ENCODE results near the gene UTP3. TPM values are rescaled to one million over a fixed set of nuclear protein-coding genes. Genes with fewer than 3 reads are reported as not detected.
"Not testable (repeated sequence)": the region's sequence is repeated elsewhere in the genome, so short reads cannot be mapped to it uniquely, and the experiment has no call there.

Gene UTP3
- total and polyA plus RNA-seq, 12 donors = 14.9 to 51.1 (median 32.3) TPM

DNA sequence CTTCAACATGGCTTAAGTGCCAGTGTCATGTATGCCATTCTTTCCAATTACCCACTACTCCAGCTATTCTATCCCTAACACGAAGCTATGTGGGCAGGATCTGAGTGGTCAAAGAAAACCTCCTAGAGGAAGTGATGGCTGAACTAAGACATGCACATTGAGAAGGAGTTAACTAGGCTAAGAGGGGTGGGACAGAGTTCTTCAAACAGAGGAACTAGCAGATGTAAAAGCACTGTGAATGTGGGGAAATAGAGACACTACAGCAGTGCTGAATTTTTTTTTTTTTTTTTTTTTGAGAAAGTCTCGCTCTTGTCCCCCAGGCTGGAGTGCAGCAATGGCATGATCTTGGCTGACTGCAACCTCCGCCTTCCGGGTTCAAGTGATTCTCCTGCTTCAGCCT is 28.2 kb upstream of the UTP3 start:
- Histone ChIP-seq H3K27ac (no peak overlapping the region), H3K9me3 (replicated peaks in 1 of 3) (no peaks in the 10 kb centered on the region), H3K4me3 (no peak overlapping the region), H3K27me3 (no peaks in the 10 kb centered on the region), H3K4me1 (replicated peaks in 1 of 2) (no peaks in the 10 kb centered on the region), H3K36me3 (replicated peaks in 1 of 2) (no peaks in the 10 kb centered on the region)
- intact Hi-C loops (cut with DNase I) = no loop called here
- DNase-seq = no peak
- TF ChIP-seq CTCF (IDR thresholded peaks at IDR 0.05) (no peak), POLR2A (IDR thresholded peaks at IDR 0.05) (no peak)
- 79 to 91% (median 81%) methylated on average over 4 of the region's 4 CpGs for WGBS, 4 donors

DNA sequence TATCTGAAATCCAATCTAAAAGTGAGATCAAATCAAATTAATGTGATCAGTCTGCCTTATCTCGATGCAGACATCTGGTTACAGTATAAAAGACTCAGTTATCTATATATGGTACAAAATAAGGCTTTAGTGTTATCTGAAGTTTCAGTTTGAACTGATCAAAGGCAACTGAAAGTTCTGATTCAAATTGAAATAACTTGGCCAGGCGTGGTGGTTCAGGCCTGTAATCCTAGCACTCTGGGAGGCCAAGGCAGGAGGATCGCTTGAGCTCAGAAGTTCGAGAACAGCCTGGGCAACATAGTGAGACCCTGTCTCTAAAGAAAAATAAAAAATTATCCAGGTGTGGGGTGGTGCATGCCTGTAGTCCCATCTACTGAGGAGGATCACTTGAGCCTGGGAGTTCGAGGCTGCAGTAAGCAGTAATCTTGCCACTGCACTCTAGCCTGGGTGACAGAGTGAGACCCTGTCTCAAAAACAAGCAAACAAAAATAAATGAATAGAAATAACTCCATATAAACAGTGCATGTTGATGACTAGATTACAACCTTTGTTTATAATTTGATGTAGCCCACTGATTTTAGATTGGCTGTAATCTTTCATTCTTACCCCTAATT is 26.9 kb upstream of the UTP3 start:
- 84 to 91% (median 87%) methylated on average over 5 of the region's 5 CpGs for WGBS, 4 donors
- H3K27ac ChIP-seq; DNase-seq; H3K4me3 ChIP-seq; H3K4me1 ChIP-seq (replicated peaks in 1 of 2); H3K27me3 ChIP-seq; intact Hi-C loops (cut with DNase I); H3K36me3 ChIP-seq (replicated peaks in 1 of 2); H3K9me3 ChIP-seq (replicated peaks in 1 of 3): not testable (repeated sequence)

GRCh38 chr4:70666369-70666768 is 22.0 kb upstream of the UTP3 start, which contains the start of gene JCHAIN:
Gene JCHAIN, minus strand, starts transcription at chr4:70666508. Its CDS starts 18 bp downstream, at chr4:70666490.
- H3K27me3 ChIP-seq = no peaks in the 10 kb centered on the region
- TF ChIP-seq POLR2A (IDR thresholded peaks at IDR 0.05) = no peak
- no peak for DNase-seq
- no peaks in the 10 kb centered on the region for H3K36me3 ChIP-seq (replicated peaks in 1 of 2)
- 44 to 84% (median 75%) methylated on average over 1 of the region's 1 CpG for WGBS, 4 donors
- no peak within 1 kb of the TSS for H3K27ac ChIP-seq
- H3K4me3 ChIP-seq = no peak within 1 kb of the TSS
- intact Hi-C loops (cut with DNase I) = no loop called here
- H3K4me1 ChIP-seq (replicated peaks in 1 of 2) = no peaks in the 10 kb centered on the region
- no peaks in the 10 kb centered on the region for H3K9me3 ChIP-seq (replicated peaks in 1 of 3)

DNA sequence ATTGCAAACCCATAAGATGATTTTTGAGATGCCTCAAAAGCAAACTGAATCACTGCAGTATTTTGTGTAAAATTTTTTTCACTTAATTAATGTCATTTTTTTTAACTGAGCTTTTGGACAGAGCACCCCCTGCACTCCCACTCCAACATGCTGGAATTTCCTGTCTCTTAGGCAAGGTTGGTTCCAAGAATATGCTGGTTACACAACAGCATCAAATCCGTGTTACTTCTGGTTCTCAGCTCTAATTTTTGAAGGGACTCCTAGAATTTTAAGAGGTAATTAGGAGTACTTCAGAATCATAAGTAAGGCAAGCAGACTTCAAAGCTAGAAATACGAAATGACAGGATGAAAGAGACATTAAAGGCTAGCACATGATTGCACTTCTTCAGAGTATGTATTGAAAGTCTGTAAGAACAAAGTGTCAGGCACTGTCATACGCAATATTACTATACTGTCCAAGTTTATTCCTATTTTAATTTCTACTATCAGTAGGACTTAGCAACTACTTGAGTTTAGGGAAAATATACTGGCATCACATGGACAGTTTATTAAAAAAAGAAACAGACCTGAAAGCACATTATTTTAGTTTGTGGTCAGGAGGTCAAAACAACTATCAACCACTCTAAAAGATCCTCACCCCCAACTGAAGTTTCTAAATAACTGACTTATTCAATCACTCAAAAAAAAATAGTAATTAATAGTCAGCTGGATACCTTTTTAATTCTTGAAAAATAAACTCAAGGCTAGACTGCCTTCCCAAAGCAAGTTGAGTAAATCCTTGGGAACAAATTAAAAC is 20.4 kb upstream of the UTP3 start:
- H3K4me1 ChIP-seq (replicated peaks in 1 of 2) = no peaks in the 10 kb centered on the region
- no peaks in the 10 kb centered on the region for H3K36me3 ChIP-seq (replicated peaks in 1 of 2)
- H3K27ac ChIP-seq = no peak overlapping the region
- no peaks in the 10 kb centered on the region for H3K27me3 ChIP-seq
- H3K4me3 ChIP-seq = no peak overlapping the region
- 56 to 67% (median 60%) methylated on average over 3 of the region's 3 CpGs for WGBS, 4 donors
- no peak for DNase-seq
- intact Hi-C loops (cut with DNase I) = no loop called here
- no peak for TF ChIP-seq CTCF (IDR thresholded peaks at IDR 0.05)
- TF ChIP-seq POLR2A (IDR thresholded peaks at IDR 0.05) = no peak
- no peaks in the 10 kb centered on the region for H3K9me3 ChIP-seq (replicated peaks in 1 of 3)

DNA sequence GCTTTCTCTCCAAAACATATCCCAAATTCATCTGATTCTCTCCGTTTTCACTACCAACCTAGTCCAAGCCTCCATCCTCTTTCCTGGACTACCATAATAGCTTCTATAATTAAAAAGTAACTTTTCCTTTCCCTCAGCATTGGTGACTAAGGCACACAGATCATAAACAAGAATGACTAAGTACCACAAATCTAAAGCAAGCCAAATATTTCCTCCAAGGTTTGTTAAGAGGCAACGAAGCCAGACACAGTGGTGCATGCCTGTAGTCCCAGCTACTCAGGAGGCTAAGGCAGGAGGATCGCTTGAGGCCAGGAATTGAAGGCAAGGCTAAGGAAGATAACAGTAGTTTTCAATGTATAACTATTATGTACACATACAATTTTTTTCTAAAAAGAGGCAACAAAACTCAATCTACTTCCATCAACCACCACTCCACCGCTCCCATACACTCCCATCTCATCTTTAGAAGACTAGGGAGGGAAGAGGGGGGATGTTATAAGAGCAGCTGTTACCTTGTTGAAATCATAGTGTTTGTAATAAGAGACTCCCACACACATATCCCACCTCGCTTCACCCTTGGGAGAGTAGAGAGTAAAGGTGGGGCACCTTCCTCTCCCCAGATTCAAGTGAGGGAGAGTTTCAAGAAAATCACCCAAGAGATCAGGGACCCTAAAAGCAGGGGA is 17.9 kb upstream of the UTP3 start:
- Histone ChIP-seq H3K4me3 (no peak overlapping the region), H3K9me3 (replicated peaks in 1 of 3) (no peaks in the 10 kb centered on the region), H3K27me3 (no peaks in the 10 kb centered on the region), H3K27ac (no peak overlapping the region), H3K36me3 (replicated peaks in 1 of 2) (no peaks in the 10 kb centered on the region), H3K4me1 (replicated peaks in 1 of 2) (no peaks in the 10 kb centered on the region)
- no peak for DNase-seq
- intact Hi-C loops (cut with DNase I) = no loop called here
- WGBS, 4 donors = 72 to 79% (median 76%) methylated on average over 5 of the region's 5 CpGs
- no peak for TF ChIP-seq POLR2A (IDR thresholded peaks at IDR 0.05)
- TF ChIP-seq CTCF (IDR thresholded peaks at IDR 0.05) = no peak

All from adrenal gland (tissue), 12 donors.